ENCODE results near the gene SYTL3.

SYTL3 gene

GRCh38 chr6:158783851-158784250 lies 134.0 kb downstream of the SYTL3 start:
- H3K27me3 ChIP-seq (ENCODE audit: insufficient read depth, low read length), result no peaks in the 10 kb centered on the region
- H3K79me2 ChIP-seq (ENCODE audit: insufficient read depth, low read length), result peaks cover 2% of the 10 kb centered on the region; the same call in 1 of the 2 replicates
- H4K20me1 ChIP-seq (ENCODE audit: insufficient read depth, low read length), result no peaks in the 10 kb centered on the region
- H3K27ac ChIP-seq (ENCODE audit: low read depth, low read length, poor library complexity, severe bottlenecking), result no peak overlapping the region
- no peak overlapping the region for H3K4me2 ChIP-seq (ENCODE audit: low read length)
- TF ChIP-seq CTCF (IDR thresholded peaks at IDR 0.05; ENCODE audit: low read length), result no peak
- TF ChIP-seq EZH2 (IDR thresholded peaks at IDR 0.05; ENCODE audit: borderline replicate concordance, low read length), result no peak
- H2AFZ ChIP-seq (ENCODE audit: low read length), result no peak overlapping the region
- H3K9me2 ChIP-seq (ENCODE audit: low read depth, low read length), result no peaks in the 10 kb centered on the region
- H3K4me1 ChIP-seq (ENCODE audit: insufficient read depth, low read length, severe bottlenecking), result no peaks in the 10 kb centered on the region
- H3K4me3 ChIP-seq (ENCODE audit: low read depth, low read length, poor library complexity, severe bottlenecking), result no peak overlapping the region
- no peaks in the 10 kb centered on the region for H3K9me3 ChIP-seq (ENCODE audit: low read length)
- H3F3A ChIP-seq (ENCODE audit: insufficient read depth, low read length), result no peaks in the 10 kb centered on the region
- peaks cover 99% of the 10 kb centered on the region for H3K36me3 ChIP-seq (ENCODE audit: insufficient read depth, low read length)
- no peak overlapping the region for H3K9ac ChIP-seq (ENCODE audit: low read length)

GRCh38 chr6:158784505-158784904 lies 134.7 kb downstream of the SYTL3 start:
- Histone ChIP-seq H3K4me2 (ENCODE audit: low read length) (no peak overlapping the region), H3K4me1 (ENCODE audit: insufficient read depth, low read length, severe bottlenecking) (peaks cover 4% of the 10 kb centered on the region), H3K27ac (ENCODE audit: low read depth, low read length, poor library complexity, severe bottlenecking) (no peak overlapping the region), H3K79me2 (ENCODE audit: insufficient read depth, low read length) (peaks cover 4% of the 10 kb centered on the region), H2AFZ (ENCODE audit: low read length) (no peak overlapping the region), H3K36me3 (ENCODE audit: insufficient read depth, low read length) (peaks cover 100% of the 10 kb centered on the region), H3F3A (ENCODE audit: insufficient read depth, low read length) (no peaks in the 10 kb centered on the region), H3K9me3 (ENCODE audit: low read length) (no peaks in the 10 kb centered on the region), H3K4me3 (ENCODE audit: low read depth, low read length, poor library complexity, severe bottlenecking) (no peak overlapping the region), H3K27me3 (ENCODE audit: insufficient read depth, low read length) (no peaks in the 10 kb centered on the region), H4K20me1 (ENCODE audit: insufficient read depth, low read length) (no peaks in the 10 kb centered on the region), H3K9me2 (ENCODE audit: low read depth, low read length) (no peaks in the 10 kb centered on the region), H3K9ac (ENCODE audit: low read length) (no peak overlapping the region)
- TF ChIP-seq EZH2 (IDR thresholded peaks at IDR 0.05; ENCODE audit: borderline replicate concordance, low read length), result no peak
- no peak for TF ChIP-seq CTCF (IDR thresholded peaks at IDR 0.05; ENCODE audit: low read length)

- H3K4me3 ChIP-seq (ENCODE audit: low read depth, low read length, poor library complexity, severe bottlenecking), result no peak overlapping the region
- no peak overlapping the region for H3K9ac ChIP-seq (ENCODE audit: low read length)
- no peaks in the 10 kb centered on the region for H3F3A ChIP-seq (ENCODE audit: insufficient read depth, low read length)
- TF ChIP-seq EZH2 (IDR thresholded peaks at IDR 0.05; ENCODE audit: borderline replicate concordance, low read length) (no peak), CTCF (IDR thresholded peaks at IDR 0.05; ENCODE audit: low read length) (no peak)
- H3K9me3 ChIP-seq (ENCODE audit: low read length), result no peaks in the 10 kb centered on the region
- H3K9me2 ChIP-seq (ENCODE audit: low read depth, low read length), result no peaks in the 10 kb centered on the region
- H3K27me3 ChIP-seq (ENCODE audit: insufficient read depth, low read length), result no peaks in the 10 kb centered on the region
- 0 out of 2 replicates have a peak, but pooled peaks cover 2% of the 10 kb centered on the region for H4K20me1 ChIP-seq (ENCODE audit: insufficient read depth, low read length)
- H3K4me1 ChIP-seq (ENCODE audit: insufficient read depth, low read length, severe bottlenecking), result peaks cover 9% of the 10 kb centered on the region
- peaks cover 100% of the 10 kb centered on the region for H3K36me3 ChIP-seq (ENCODE audit: insufficient read depth, low read length)
- H3K79me2 ChIP-seq (ENCODE audit: insufficient read depth, low read length), result peaks cover 10% of the 10 kb centered on the region
- no peak overlapping the region for H3K4me2 ChIP-seq (ENCODE audit: low read length)
- H2AFZ ChIP-seq (ENCODE audit: low read length), result no peak overlapping the region
- no peak overlapping the region for H3K27ac ChIP-seq (ENCODE audit: low read depth, low read length, poor library complexity, severe bottlenecking)
Measured at GRCh38 chr6:158785036-158785435, 135.2 kb downstream of the SYTL3 start.
